Activated effector memory CD4-positive, alpha-beta T cell treated with anti-CD3 and anti-CD28 coated beads, Interleukin-2, amount 50 U/mL, for 16 hours (primary cell): ENCODE data around the gene CDCA7.
"Not testable (repeated sequence)": the region's sequence is repeated elsewhere in the genome, so short reads cannot be mapped to it uniquely, and the experiment has no call there.

Experiments
- DNase-seq: peaks from one replicate; pipeline ENCODE4 v3.0.0-alpha.2; 2020

Gene CDCA7

GRCh38 chr2:173407176-173407575, 52.5 kb downstream of the CDCA7 start:
- no peak for DNase-seq

GRCh38 chr2:173407646-173408045, 53.0 kb downstream of the CDCA7 start:
- no peak for DNase-seq

GRCh38 chr2:173410579-173410978, 55.9 kb downstream of the CDCA7 start:
- DNase-seq, result no peak

GRCh38 chr2:173412628-173413027, 58.0 kb downstream of the CDCA7 start:
- DNase-seq, result no peak

GRCh38 chr2:173414823-173415322, 60.2 kb downstream of the CDCA7 start:
- DNase-seq, result no peak

- no peak for DNase-seq
Measured at GRCh38 chr2:173415431-173416381, 61.0 kb downstream of the CDCA7 start.

- DNase-seq, result not testable (repeated sequence)
Measured at GRCh38 chr2:173416415-173417152, 61.9 kb downstream of the CDCA7 start.

- no peak for DNase-seq
Measured at GRCh38 chr2:173417341-173417740, 62.7 kb downstream of the CDCA7 start.

- no peak for DNase-seq
Measured at GRCh38 chr2:173417802-173418201, 63.1 kb downstream of the CDCA7 start.
